Measurements from ENCODE around the gene PCDHA6.
"Not testable (repeated sequence)": the region's sequence is repeated elsewhere in the genome, so short reads cannot be mapped to it uniquely, and the experiment has no call there.

PCDHA6 gene

GRCh38 chr5:140821375-140822280, 6.1 kb upstream of the PCDHA6 start, which contains the start of gene PCDHA5:
Gene PCDHA5, plus strand, starts transcription at chr5:140821613.
- DNase-seq = no peak

- no peak for DNase-seq
These were observed 5.5 kb upstream of the PCDHA6 start for GRCh38 chr5:140822281-140822629.

GRCh38 chr5:140822969-140823368, 4.8 kb upstream of the PCDHA6 start:
- not testable (repeated sequence) for DNase-seq

DNA sequence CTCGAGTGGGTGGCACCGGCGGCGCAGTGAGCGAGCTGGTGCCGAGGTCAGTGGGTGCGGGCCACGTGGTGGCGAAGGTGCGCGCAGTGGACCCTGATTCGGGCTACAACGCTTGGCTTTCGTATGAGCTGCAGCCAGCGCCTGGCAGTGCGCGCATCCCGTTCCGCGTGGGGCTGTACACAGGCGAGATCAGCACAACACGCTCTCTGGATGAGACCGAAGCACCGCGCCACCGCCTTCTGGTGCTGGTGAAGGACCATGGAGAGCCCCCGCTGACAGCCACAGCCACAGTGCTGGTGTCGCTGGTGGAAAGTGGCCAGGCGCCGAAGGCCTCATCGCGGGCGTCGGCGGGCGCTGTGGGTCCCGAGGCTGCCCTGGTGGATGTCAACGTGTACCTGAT, 4.3 kb upstream of the PCDHA6 start:
- no peak for DNase-seq

DNA sequence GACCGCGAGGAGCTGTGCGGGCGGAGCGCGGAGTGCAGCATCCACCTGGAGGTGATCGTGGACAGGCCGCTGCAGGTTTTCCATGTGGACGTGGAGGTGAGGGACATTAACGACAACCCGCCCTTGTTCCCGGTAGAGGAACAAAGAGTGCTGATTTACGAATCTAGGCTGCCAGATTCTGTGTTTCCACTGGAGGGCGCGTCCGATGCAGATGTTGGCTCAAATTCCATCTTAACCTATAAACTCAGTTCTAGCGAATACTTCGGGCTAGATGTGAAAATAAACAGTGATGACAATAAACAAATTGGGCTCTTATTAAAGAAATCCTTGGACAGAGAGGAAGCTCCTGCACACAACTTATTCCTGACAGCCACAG, 590 bp downstream of the PCDHA6 start:
- no peak for DNase-seq

GRCh38 chr5:140829511-140830501, 2.0 kb downstream of the PCDHA6 start:
- DNase-seq = not testable (repeated sequence)

GRCh38 chr5:140833993-140834392, 6.2 kb downstream of the PCDHA6 start, which contains the start of gene PCDHA7:
Gene PCDHA7, plus strand, starts transcription at chr5:140834269. Its CDS starts 115 bp downstream, at chr5:140834384.
- DNase-seq = no peak

DNA sequence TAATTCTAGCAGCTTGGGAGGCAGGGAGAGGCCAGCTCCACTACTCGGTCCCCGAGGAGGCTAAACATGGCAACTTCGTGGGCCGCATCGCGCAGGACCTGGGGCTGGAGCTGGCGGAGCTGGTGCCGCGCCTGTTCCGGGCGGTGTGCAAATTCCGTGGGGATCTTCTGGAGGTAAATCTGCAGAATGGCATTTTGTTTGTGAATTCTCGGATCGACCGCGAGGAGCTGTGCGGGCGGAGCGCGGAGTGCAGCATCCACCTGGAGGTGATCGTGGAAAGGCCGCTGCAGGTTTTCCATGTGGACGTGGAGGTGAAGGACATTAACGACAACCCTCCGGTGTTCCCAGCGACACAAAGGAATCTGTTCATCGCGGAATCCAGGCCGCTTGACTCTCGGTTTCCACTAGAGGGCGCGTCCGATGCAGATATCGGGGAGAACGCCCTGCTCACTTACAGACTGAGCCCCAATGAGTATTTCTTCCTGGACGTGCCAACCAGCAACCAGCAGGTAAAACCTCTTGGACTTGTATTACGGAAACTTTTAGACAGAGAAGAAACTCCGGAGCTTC, 6.8 kb downstream of the PCDHA6 start:
- not testable (repeated sequence) for DNase-seq

- no peak for DNase-seq
These were observed 8.1 kb downstream of the PCDHA6 start for GRCh38 chr5:140835622-140836510.

- DNase-seq = no peak
These were observed 13.5 kb downstream of the PCDHA6 start, which contains the start of gene PCDHA8 for GRCh38 chr5:140840978-140841962. Gene PCDHA8, plus strand, starts transcription at chr5:140841187. Its CDS starts 135 bp downstream, at chr5:140841322.

- DNase-seq = no peak
These were observed 15.3 kb downstream of the PCDHA6 start for GRCh38 chr5:140842798-140843733.

GRCh38 chr5:140848139-140849102, 20.7 kb downstream of the PCDHA6 start, which contains the start of gene PCDHA9:
Gene PCDHA9, plus strand, starts transcription at chr5:140848382. Its CDS starts 114 bp downstream, at chr5:140848496.
- not testable (repeated sequence) for DNase-seq

- DNase-seq = not testable (repeated sequence)
These were observed 22.3 kb downstream of the PCDHA6 start for GRCh38 chr5:140849831-140850634.

DNA sequence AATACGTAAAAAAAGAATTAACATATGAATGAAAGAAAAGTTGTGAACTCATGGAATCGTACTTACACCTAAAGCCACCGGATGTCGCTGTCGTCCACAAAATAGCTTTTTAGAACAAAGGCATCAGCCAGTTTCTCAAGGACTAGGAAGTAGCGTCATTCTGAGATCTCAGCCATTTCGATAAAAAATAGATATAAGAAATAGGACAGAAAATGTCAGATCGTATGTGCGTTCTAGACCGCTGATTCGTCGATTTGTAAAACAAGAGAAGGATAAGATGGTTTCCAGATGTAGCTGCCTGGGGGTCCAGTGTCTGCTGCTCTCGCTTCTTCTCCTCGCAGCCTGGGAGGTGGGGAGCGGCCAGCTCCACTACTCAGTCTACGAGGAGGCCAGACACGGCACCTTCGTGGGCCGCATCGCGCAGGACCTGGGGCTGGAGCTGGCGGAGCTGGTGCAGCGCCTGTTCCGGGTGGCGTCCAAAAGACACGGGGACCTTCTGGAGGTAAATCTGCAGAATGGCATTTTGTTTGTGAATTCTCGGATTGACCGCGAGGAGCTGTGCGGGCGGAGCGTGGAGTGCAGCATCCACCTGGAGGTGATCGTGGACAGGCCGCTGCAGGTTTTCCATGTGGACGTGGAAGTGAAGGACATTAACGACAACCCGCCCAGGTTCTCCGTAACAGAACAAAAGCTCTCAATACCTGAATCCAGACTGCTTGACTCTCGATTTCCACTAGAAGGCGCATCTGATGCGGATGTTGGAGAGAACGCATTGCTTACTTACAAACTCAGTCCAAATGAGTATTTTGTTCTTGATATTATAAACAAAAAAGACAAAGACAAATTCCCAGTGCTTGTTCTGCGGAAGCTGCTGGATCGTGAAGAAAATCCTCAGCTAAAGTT, 28.3 kb downstream of the PCDHA6 start, which contains the start of gene PCDHA10:
PCDHA10 (plus strand) TSS at position 126 of the 903 bp plus-strand sequence; CDS start at position 278, 152 bp downstream.
- DNase-seq = no peak

DNA sequence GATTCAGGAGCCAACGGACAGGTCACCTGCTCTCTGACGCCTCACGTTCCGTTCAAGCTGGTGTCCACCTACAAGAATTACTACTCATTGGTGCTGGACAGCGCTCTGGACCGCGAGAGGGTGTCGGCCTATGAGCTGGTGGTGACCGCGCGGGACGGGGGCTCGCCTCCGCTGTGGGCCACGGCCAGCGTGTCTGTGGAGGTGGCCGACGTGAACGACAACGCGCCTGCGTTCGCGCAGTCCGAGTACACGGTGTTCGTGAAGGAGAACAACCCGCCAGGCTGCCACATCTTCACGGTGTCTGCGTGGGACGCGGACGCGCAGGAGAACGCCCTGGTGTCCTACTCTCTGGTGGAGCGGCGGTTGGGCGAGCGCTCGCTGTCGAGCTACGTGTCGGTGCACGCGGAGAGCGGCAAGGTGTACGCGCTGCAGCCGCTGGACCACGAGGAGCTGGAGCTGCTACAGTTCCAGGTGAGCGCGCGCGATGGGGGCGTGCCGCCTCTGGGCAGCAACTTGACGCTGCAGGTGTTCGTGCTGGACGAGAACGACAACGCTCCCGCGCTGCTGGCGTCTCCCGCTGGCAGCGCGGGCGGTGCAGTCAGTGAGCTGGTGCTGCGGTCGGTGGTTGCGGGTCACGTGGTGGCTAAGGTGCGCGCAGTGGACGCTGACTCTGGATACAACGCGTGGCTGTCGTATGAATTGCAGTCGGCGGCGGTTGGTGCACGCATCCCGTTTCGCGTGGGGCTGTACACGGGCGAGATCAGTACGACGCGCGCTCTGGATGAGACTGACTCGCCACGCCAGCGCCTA, 29.6 kb downstream of the PCDHA6 start:
- no peak for DNase-seq
